Motor neuron (in vitro differentiated cells): ENCODE measurements around the gene ERC1. TPM values are rescaled to one million over a fixed set of nuclear protein-coding genes. Genes with fewer than 3 reads are reported as not detected.
"Not testable (repeated sequence)": the region's sequence is repeated elsewhere in the genome, so short reads cannot be mapped to it uniquely, and the experiment has no call there.

Experiments
- ATAC-seq, 8 experiments: fragments of 200-7000 bp; cut with Tn5 transposase; replicated peaks in 6 of 8; 2 replicates each; pipeline ENCODE4 v1.8.0; 2021; ENCODE audit warnings: mild to moderate bottlenecking in 8 of 8, moderate library complexity in 8 of 8
- H3K27ac ChIP-seq, 2 donors: fragments of 250-450 bp; sonication (Bioruptor Pico); 2 replicates each; pipeline ENCODE4 v1.9.0; 2021; ENCODE audit warnings: antibody characterized with exemption in 2 of 2, mild to moderate bottlenecking in 2 of 2, moderate library complexity in 1 of 2
- H3K4me1 ChIP-seq, 2 donors: fragments of 250-450 bp; sonication (Bioruptor Pico); replicated peaks in 1 of 2; 2 replicates each; pipeline ENCODE4 v1.6.1; 2021; ENCODE audit warnings: antibody characterized with exemption in 2 of 2, mild to moderate bottlenecking in 2 of 2, moderate library complexity in 1 of 2
- H3K4me3 ChIP-seq, 5 donors: fragments of 250-450 bp; sonication (Bioruptor Pico); 2 replicates each; pipeline ENCODE4 v1.9.0; 2021; ENCODE audit warnings: antibody characterized with exemption in 5 of 5, mild to moderate bottlenecking in 5 of 5, moderate library complexity in 4 of 5
- WGBS, 10 experiments: fragments of 450-650 bp; shearing (Covaris generic); methylation state at CpG; one replicate each; pipeline ENCODE4 v1.0.0; 2022; 5-methylcytosine and 5-hydroxymethylcytosine counted together
- in situ Hi-C, 9 experiments: fragments of 400-800 bp; cut with MboI; loops; one replicate each; pipeline ENCODE4 v1.15.0; 2021; ENCODE audit warnings: low sequenced_read_pairs in 9 of 9, low pct_unique_long_range_greater_than_20kb in 2 of 9; ENCODE audit not compliant: unreplicated experiment in 9 of 9
- total RNA-seq, 8 experiments: library from RNA; unstranded; fragments of 300-600 nt; gene quantifications; 2 replicates each; pipeline versions ENCODE4 v1.2.3 to v1.2.4, GENCODE V29; 2022

ERC1 gene
- total RNA-seq, 8 experiments from 2014 or later: 15.1 to 53.8 (median 34.6) TPM

DNA sequence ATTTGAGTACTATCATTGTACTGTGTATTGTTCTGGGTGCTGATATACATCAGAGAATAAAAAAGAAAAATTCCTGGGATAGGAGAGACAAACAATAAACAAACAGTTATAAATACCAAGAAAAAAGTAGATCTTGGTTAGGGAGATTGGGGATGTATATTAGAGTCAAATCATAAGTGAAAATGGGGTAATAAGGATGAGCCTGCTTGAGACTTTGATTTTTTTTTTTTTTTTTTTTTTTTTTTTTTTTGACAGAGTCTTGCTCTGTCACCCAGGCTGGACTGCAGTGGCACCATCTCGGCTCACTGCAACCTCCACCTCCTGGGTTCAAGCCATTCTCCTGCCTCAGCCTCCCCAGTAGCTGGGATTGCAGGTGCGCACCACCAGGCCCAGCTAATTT lies 108.6 kb downstream of the ERC1 start:
- ATAC-seq, H3K27ac ChIP-seq, H3K4me3 ChIP-seq: not testable (repeated sequence)
- H3K4me1 ChIP-seq: peaks cover 6 to 16% of the 10 kb centered on the region in 2 donors
- WGBS, 10 experiments: 80 to 100% (median 94%) methylated on average over 1 of the region's 2 CpGs; no CpG with 5 or more reads in 6 of the 10 experiments
- in situ Hi-C loops: loop anchor here in 6 of 9 experiments (25.0 kb wide), 4 partner anchors 112 to 537 kb away; partner anchors contain the start of genes FBXL14 (in 5 of the 6) and ERC1 (in 1 of the 6)

DNA sequence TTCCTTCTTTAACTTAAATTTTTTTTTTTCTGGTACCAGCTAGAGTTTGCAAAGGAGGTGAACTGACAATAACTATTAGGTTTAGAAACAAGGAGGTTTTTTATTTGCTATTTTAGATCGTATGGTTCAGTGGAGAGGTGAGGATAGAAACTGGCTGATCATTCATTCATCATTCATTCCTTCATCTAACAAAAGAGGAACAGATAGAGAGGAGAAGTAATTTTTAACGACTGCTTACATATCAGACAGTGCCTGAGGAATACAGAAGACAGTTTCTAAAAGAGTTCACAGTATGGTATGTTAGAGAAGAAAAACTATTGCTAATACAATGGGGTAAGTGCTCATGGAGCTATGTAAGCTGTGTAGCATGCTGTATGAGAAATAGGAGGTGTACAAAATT lies 111.1 kb downstream of the ERC1 start:
- no peak overlapping the region for H3K27ac ChIP-seq
- no peak for ATAC-seq
- in situ Hi-C loops: loop anchor here in 6 of 9 experiments (25.0 kb wide), 2 partner anchors 460 to 485 kb away; partner anchors contain the start of gene FBXL14 (in 5 of the 6)
- WGBS, 10 experiments: 50 to 100% (median 71%) methylated on average over 1 to 2 of the region's 2 CpGs; no CpG with 5 or more reads in 3 of the 10 experiments
- H3K4me3 ChIP-seq: no peak overlapping the region
- H3K4me1 ChIP-seq: peaks cover 8 to 23% of the 10 kb centered on the region in 2 donors

DNA sequence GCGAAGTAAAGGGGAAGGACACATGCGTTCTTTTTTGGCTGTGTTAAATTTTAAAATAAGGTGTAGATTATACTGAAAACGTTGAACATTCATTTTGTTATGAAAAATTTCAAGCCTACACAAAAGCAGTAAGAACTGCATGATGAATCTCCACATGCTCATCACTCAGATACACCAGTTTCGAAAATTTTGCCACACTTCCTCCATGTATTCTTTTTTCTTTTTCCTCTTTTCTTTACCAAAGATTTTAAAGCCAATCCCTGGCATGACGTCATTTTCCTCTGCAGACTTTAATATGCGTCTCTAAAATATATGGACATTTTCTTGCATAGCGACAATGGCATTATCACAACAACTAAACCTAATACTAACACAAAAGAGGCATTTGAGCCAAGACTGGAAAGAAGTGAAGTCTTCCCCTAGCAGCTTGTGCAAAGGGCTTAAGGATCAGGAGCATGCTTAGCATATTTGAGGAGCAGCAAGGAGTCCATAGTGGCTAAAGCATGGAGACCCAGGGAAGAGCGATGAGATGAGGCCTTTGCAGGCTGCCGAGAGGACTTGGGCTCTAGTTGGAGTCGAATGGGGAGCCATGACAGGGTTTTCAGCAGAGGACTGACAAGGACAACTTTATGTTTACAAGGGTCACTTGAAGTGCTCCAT lies 111.9 kb downstream of the ERC1 start:
- in situ Hi-C loops: loop anchor here in 6 of 9 experiments (25.0 kb wide), 2 partner anchors 459 to 484 kb away; partner anchors contain the start of gene FBXL14 (in 5 of the 6)
- no peak overlapping the region for H3K4me3 ChIP-seq
- ATAC-seq: no peak
- WGBS, 10 experiments: 59 to 93% (median 86%) methylated on average over 5 to 10 of the region's 10 CpGs
- H3K4me1 ChIP-seq: peaks cover 8 to 23% of the 10 kb centered on the region in 2 donors
- H3K27ac ChIP-seq: no peak overlapping the region

DNA sequence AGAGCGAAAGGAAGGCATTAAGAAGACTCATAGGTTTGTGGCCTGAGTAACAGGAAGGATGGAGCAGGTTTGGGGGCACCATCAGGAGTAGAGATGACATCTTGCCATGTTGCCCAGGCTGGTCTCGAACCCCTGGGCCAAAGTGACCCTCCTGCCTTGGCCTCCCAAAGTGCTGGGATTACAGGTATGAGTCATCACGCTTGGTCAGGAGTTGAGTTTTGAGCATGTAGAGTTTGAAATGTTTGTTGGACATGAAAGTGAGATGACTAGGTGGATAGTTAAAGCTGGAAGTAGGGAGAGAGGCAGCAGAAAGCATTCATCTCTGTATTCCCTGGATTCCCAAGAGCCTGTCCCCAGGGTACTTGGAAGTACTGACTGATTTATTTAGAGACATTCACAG lies 112.6 kb downstream of the ERC1 start:
- H3K27ac ChIP-seq: no peak overlapping the region
- H3K4me3 ChIP-seq: no peak overlapping the region
- WGBS, 10 experiments: 80 to 100% (median 100%) methylated on average over 1 to 3 of the region's 3 CpGs; no CpG with 5 or more reads in 5 of the 10 experiments
- ATAC-seq: no peak
- peaks cover 8 to 23% of the 10 kb centered on the region in 2 donors for H3K4me1 ChIP-seq
- in situ Hi-C loops: loop anchor here in 6 of 9 experiments (25.0 kb wide), 2 partner anchors 459 to 484 kb away; partner anchors contain the start of gene FBXL14 (in 5 of the 6)

DNA sequence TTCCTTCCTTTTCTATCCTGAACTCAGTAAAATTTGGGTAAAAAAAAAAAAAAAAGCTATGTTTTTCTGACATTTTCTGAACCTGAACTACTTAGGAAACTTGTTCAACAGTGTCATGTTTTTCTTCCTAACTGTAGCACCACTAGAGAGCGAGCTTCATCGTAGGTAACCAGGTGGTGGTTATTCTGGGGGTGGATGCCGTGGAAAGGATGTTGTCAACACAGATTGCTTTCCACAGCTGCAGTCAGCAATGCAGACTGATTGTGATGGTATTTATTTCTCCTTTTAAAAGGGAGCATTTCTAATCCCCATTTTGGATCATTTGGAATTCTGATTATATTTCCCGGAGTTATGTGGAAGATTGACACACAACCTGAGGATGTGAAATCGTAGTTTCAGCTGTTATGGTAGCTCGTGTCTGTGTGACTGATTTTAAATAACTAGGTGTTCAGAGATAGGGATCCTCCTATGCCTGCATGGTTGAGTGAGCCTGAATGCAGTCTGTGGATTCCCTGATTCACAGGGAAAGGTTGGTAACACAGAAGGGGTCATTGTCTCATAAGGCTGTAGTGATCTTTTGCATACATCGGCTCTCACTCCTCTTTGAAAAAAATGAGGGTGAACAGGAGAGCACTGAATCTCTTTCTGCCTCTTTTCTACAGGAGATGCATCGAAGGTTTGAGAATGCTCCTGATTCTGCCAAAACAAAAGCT lies 113.2 kb downstream of the ERC1 start:
- ATAC-seq: peak in 5 of 8 experiments; percentile 23 to 76 (median 70)
- in situ Hi-C loops: loop anchor here in 6 of 9 experiments (25.0 kb wide), 2 partner anchors 458 to 483 kb away; partner anchors contain the start of gene FBXL14 (in 5 of the 6)
- WGBS, 10 experiments: 20 to 100% (median 68%) methylated on average over 1 to 8 of the region's 8 CpGs

DNA sequence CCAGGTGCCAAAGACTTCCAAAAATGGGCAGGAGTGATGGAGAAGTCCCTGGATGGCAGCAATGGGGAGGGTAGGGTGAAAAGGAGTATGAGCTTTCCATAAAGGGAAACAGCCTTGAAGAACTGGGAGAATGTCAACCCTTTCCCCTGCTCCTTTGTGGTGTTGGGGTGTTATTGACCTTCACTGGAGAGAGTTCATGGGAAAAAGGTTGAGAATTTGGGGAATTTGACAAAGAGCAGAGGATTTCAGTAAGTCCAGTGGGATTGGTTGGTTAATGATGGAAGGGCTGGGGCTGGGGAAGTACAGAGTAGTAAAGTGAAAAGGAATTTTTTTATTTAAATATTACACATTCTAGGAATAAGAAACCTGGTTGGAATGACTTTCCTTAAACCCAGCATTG lies 116.6 kb downstream of the ERC1 start:
- H3K27ac ChIP-seq: no peak overlapping the region
- no peak for ATAC-seq
- in situ Hi-C loops: loop anchor here in 6 of 9 experiments (25.0 kb wide), 2 partner anchors 455 to 480 kb away; partner anchors contain the start of gene FBXL14 (in 5 of the 6)
- H3K4me1 ChIP-seq: peaks cover 8 to 21% of the 10 kb centered on the region in 2 donors
- H3K4me3 ChIP-seq: no peak overlapping the region

More for the DNA sequence above, 113.2 kb downstream of the ERC1 start:
- Histone ChIP-seq H3K27ac (no peak overlapping the region), H3K4me1 (peaks cover 8 to 23% of the 10 kb centered on the region in 2 donors), H3K4me3 (no peak overlapping the region)

DNA sequence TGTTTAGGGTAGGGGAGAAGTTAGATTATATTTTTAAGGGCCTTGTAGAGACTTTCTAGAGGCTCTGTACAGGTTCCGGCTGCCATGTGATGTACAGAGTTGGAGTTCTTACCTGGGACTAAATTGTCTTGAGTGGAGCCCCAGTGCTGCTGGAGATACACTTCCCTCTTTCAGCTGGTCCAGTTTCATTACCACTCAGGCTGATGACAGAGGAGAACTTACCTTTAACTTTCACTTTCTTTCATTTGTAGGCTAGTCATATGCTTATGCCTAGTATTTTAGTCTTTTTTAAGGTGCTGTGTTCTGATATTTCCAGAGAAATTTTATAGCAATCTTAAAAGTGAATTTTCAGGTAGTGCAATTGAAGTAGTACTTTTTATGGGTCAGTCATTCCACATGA lies 117.3 kb downstream of the ERC1 start:
- WGBS, 10 experiments: 91 to 100% (median 100%) methylated on average over 1 of the region's 1 CpG; no CpG with 5 or more reads in 7 of the 10 experiments
- H3K4me1 ChIP-seq: peaks cover 8 to 15% of the 10 kb centered on the region in 2 donors
- no peak overlapping the region for H3K27ac ChIP-seq
- no peak for ATAC-seq
- in situ Hi-C loops: loop anchor here in 6 of 9 experiments (25.0 kb wide), 2 partner anchors 454 to 479 kb away; partner anchors contain the start of gene FBXL14 (in 5 of the 6)
- H3K4me3 ChIP-seq: no peak overlapping the region

DNA sequence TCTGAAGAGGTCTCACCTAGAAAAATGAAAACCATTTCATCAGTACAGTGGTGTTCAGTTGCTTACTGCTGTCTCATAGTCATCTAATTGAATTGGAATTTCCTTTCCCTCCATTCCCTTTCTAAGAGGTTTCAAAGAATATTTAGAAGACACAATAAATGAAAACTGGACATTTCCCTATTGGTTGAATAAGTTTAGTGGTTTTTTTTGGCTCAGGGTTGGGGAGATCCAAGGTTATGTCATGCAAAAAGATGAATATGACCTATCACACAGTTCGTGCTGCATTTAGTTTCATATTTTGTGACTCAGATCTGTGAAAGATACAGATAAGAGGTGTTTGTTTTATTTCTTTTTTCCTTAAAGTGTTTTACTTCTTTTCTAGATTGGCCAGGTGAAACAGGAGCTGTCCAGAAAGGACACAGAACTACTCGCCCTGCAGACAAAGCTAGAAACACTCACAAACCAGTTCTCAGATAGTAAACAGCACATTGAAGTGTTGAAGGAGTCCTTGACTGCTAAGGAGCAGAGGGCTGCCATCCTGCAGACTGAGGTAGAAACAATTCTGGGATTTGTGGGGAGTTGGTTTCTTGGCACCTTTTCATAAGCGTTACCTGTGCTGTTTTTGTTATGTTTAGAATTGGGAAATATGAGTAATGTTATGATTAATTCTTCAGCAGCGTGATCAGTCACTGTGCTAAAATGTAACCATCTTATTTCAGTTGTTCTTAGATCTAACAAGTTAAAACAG lies 124.6 kb downstream of the ERC1 start:
- in situ Hi-C loops: loop anchor here in 8 of 9 experiments (10.0 to 25.0 kb wide), 4 partner anchors 447 to 479 kb away; partner anchors contain the start of gene FBXL14 (in 6 of the 8)
- peak in 1 of 8 experiments; percentile 18 for ATAC-seq
- 25 to 100% (median 86%) methylated on average over 1 to 4 of the region's 4 CpGs; no CpG with 5 or more reads in 1 of the 10 experiments for WGBS, 10 experiments
- no peaks in the 10 kb centered on the region for H3K4me1 ChIP-seq
- H3K4me3 ChIP-seq: no peak overlapping the region
- no peak overlapping the region for H3K27ac ChIP-seq

DNA sequence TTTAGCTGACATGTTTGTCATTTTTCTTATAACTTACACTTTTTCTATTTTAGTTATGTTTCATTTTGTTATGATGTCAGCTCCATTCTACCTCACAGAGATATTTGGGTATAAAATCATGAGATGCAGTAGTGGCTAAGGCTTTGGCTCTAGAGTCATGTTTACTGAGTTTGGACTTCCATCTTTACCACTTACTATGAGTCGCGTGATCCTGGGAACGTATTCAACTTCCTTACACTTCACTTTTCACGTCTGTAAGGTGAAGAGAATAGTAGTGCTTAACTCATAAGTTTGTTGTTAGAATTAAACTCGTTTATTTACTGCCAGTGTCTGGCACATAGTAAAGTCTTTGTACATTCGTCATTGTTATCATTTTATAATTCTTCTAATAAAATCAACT lies 126.3 kb downstream of the ERC1 start:
- no peak overlapping the region for H3K27ac ChIP-seq
- no peaks in the 10 kb centered on the region for H3K4me1 ChIP-seq
- 39 to 80% (median 68%) methylated on average over 1 to 6 of the region's 6 CpGs; no CpG with 5 or more reads in 2 of the 10 experiments for WGBS, 10 experiments
- H3K4me3 ChIP-seq: no peak overlapping the region
- in situ Hi-C loops: loop anchor here in 8 of 9 experiments (10.0 to 25.0 kb wide), 4 partner anchors 445 to 477 kb away; partner anchors contain the start of gene FBXL14 (in 6 of the 8)
- no peak for ATAC-seq

DNA sequence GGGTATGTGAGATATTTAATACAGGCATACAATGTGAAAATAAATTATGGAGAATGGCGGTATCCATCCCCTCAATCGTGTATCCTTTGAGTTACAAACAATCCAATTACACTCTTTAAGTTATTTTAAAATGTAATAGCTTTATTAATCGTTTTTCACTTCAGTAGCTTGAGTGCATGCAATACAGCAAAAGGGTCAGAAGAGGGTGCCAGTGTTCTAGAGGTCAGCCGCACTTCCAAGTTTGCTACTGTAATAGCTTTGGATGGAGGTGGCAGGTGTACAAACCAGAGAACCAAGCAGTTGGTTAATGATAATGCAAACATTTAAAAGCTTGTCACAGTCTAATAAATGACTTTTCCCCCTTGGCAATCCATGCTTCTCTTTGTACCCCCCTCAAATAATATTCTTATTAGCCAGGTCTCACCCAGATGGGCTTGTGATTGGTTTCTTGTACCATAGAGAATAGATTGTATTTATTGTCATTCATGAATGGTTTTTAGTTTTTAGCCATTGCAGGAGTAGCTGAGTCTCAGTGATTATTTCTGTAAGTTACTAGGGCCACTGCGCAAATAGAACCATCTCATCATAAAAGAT lies 127.0 kb downstream of the ERC1 start:
- WGBS, 10 experiments: 0 to 63% (median 23%) methylated on average over 1 to 5 of the region's 5 CpGs
- no peak overlapping the region for H3K27ac ChIP-seq
- no peaks in the 10 kb centered on the region for H3K4me1 ChIP-seq
- no peak overlapping the region for H3K4me3 ChIP-seq
- ATAC-seq: peak in 7 of 8 experiments; percentile 29 to 65 (median 44)
- in situ Hi-C loops: loop anchor here in 8 of 9 experiments (10.0 to 25.0 kb wide), 4 partner anchors 444 to 477 kb away; partner anchors contain the start of gene FBXL14 (in 6 of the 8)

DNA sequence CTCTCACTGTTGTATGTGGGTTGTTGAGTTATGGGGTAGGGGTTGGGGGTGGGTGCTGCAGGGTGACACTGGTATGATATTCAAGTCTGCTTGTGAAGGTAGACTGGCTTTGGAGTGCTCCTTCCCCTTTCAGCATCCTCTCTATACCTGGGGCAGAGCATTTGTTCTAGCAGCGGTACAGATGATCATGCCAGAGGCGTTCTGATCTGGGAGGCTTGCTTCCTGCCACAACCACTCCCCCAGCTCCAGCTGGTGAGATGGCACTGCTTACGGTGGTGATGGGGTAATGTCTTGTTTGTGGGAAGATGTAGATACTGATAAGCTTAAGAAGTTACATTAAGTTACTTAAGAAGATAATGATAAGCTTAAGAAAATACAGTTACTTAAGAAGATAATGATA lies 131.8 kb downstream of the ERC1 start:
- in situ Hi-C loops: loop anchor here in 6 of 9 experiments (25.0 kb wide), 2 partner anchors 440 to 465 kb away; partner anchors contain the start of gene FBXL14 (in 5 of the 6)
- ATAC-seq: no peak
- H3K4me3 ChIP-seq: no peak overlapping the region
- no peak overlapping the region for H3K27ac ChIP-seq
- H3K4me1 ChIP-seq: no peaks in the 10 kb centered on the region
- 60 to 100% (median 85%) methylated on average over 1 to 3 of the region's 3 CpGs; no CpG with 5 or more reads in 1 of the 10 experiments for WGBS, 10 experiments

DNA sequence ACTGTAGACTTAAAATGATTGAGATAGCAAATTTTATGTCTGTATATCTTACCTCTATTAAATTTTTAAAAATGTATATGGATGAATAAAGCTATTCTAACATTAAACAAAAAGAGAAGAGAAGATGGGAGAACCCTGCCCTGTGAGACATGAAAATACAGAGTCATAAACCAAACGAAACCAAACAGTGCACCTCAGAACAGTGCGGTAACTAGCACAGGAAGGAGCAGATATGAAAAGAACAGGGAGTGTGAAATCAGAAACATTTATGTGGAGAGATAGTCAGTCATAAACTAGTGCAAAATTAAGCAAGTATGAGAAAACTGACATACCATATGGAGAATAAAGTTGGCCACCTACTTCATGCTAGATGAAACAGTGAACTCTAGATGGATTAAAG lies 135.1 kb downstream of the ERC1 start:
- Histone ChIP-seq H3K27ac (no peak overlapping the region), H3K4me3 (no peak overlapping the region), H3K4me1 (no peaks in the 10 kb centered on the region)
- no peak for ATAC-seq
- 90 to 100% (median 100%) methylated on average over 1 to 2 of the region's 2 CpGs for WGBS, 10 experiments
- in situ Hi-C loops: no loop called here
